Measurements from ENCODE around the gene PDGFB.

The PDGFB gene

DNA sequence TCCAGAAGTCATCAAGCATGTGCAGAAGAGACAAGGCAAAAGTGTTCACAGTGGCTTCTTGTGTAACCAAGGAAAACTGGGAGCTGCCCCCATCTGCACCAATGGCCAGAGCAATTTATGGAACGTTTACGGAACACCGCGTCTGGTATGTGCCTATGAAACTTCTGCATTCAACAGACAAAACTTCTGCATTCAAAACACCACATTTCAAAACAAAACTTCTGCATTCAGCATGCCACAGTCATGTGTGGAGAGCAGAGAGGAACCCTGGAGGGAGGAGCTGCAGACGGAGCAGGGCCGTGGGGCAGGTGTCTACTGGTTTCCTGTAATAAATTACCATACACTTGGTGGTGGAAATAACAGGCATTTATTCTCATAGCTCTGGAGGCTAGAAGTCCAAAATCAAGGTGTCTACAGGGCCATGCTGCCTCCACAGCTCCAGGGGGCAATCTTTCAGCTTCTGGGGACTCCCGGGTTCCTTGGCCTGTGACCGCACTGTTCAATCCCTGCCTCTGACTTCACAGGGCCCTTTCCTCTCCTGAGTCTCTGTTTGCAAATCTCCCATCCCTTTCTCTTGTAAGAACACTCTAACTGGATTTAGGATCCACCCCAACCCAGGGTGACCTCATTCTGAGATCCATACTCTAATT lies 42.4 kb upstream of the PDGFB start:
- H3K36me3 ChIP-seq (replicated peaks; ENCODE audit: insufficient read depth, low read length) = no peaks in the 10 kb centered on the region
- peak overlapping the region; percentile 49; the same call in 1 of the 2 replicates for H3K4me2 ChIP-seq (ENCODE audit: low read depth, low read length)
- no peaks in the 10 kb centered on the region for H3K9me2 ChIP-seq (replicated peaks; ENCODE audit: insufficient read depth, low read length)
- H3K4me3 ChIP-seq (ENCODE audit: low read length) = no peak overlapping the region
- DNase-seq = peak; percentile 41
- 0 out of 2 replicates have a peak, but pooled peaks cover 7% of the 10 kb centered on the region for H3K4me1 ChIP-seq (ENCODE audit: low read length)
- H3K9me3 ChIP-seq (replicated peaks; ENCODE audit: insufficient read depth, low read length) = no peaks in the 10 kb centered on the region
- no peaks in the 10 kb centered on the region for H3F3A ChIP-seq (ENCODE audit: insufficient read depth, low read length)
- TF ChIP-seq EZH2phosphoT487 (IDR thresholded peaks at IDR 0.05; ENCODE audit: low read length) (no peak), EZH2 (optimal IDR thresholded peaks at IDR 0.05; ENCODE audit: low read depth, low read length) (no peak)
- TF ChIP-seq, protein P1, sequence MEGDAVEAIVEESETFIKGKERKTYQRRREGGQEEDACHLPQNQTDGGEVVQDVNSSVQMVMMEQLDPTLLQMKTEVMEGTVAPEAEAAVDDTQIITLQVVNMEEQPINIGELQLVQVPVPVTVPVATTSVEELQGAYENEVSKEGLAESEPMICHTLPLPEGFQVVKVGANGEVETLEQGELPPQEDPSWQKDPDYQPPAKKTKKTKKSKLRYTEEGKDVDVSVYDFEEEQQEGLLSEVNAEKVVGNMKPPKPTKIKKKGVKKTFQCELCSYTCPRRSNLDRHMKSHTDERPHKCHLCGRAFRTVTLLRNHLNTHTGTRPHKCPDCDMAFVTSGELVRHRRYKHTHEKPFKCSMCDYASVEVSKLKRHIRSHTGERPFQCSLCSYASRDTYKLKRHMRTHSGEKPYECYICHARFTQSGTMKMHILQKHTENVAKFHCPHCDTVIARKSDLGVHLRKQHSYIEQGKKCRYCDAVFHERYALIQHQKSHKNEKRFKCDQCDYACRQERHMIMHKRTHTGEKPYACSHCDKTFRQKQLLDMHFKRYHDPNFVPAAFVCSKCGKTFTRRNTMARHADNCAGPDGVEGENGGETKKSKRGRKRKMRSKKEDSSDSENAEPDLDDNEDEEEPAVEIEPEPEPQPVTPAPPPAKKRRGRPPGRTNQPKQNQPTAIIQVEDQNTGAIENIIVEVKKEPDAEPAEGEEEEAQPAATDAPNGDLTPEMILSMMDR (IDR thresholded peaks at IDR 0.05; ENCODE audit: low read length) = no peak
- H3K79me2 ChIP-seq (ENCODE audit: low read length) = no peaks in the 10 kb centered on the region
- no peak overlapping the region for H3K9ac ChIP-seq (ENCODE audit: low read length)
- peak overlapping the region; percentile 20; the same call in 1 of the 2 replicates for H3K27ac ChIP-seq (ENCODE audit: low read length)
- H4K20me1 ChIP-seq (ENCODE audit: insufficient read depth, low read length) = no peaks in the 10 kb centered on the region
- no peaks in the 10 kb centered on the region for H3K27me3 ChIP-seq (replicated peaks; ENCODE audit: insufficient read depth, low read length)
- H2AFZ ChIP-seq (ENCODE audit: low read length) = peak overlapping the region; percentile 44

DNA sequence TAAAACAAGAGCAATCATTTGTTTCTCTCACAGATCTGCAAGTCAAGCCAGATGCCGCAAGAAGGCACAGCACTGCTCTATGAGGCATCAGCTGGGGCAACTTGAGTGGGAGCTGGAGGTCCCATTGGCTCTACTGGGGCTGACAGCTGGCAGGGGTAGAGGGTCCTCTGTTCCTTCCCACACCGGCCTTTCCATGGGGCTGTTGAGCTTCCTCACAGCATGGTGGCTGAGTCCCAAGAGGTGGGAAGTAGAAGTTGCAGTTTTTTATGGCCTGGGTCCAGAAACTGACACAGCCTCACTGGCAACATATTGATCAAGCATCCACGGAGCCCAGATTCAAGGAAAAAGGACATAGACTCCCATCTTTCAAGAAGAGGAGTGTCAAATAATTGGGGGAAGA lies 40.2 kb upstream of the PDGFB start:
- no peaks in the 10 kb centered on the region for H3K27me3 ChIP-seq (replicated peaks; ENCODE audit: insufficient read depth, low read length)
- H3K27ac ChIP-seq (ENCODE audit: low read length) = no peak overlapping the region
- H3K4me1 ChIP-seq (ENCODE audit: low read length) = 0 out of 2 replicates have a peak, but pooled peaks cover 7% of the 10 kb centered on the region
- no peaks in the 10 kb centered on the region for H3K9me2 ChIP-seq (replicated peaks; ENCODE audit: insufficient read depth, low read length)
- no peak overlapping the region for H2AFZ ChIP-seq (ENCODE audit: low read length)
- no peak overlapping the region for H3K4me3 ChIP-seq (ENCODE audit: low read length)
- no peak for DNase-seq
- H3F3A ChIP-seq (ENCODE audit: insufficient read depth, low read length) = no peaks in the 10 kb centered on the region
- no peak overlapping the region for H3K4me2 ChIP-seq (ENCODE audit: low read depth, low read length)
- H4K20me1 ChIP-seq (ENCODE audit: insufficient read depth, low read length) = no peaks in the 10 kb centered on the region
- H3K79me2 ChIP-seq (ENCODE audit: low read length) = no peaks in the 10 kb centered on the region
- no peak for TF ChIP-seq EZH2 (optimal IDR thresholded peaks at IDR 0.05; ENCODE audit: low read depth, low read length)
- TF ChIP-seq EZH2phosphoT487 (IDR thresholded peaks at IDR 0.05; ENCODE audit: low read length) = no peak
- TF ChIP-seq, protein P1 (IDR thresholded peaks at IDR 0.05; ENCODE audit: low read length) = no peak
- H3K9me3 ChIP-seq (replicated peaks; ENCODE audit: insufficient read depth, low read length) = no peaks in the 10 kb centered on the region
- H3K36me3 ChIP-seq (replicated peaks; ENCODE audit: insufficient read depth, low read length) = no peaks in the 10 kb centered on the region
- no peak overlapping the region for H3K9ac ChIP-seq (ENCODE audit: low read length)

DNA sequence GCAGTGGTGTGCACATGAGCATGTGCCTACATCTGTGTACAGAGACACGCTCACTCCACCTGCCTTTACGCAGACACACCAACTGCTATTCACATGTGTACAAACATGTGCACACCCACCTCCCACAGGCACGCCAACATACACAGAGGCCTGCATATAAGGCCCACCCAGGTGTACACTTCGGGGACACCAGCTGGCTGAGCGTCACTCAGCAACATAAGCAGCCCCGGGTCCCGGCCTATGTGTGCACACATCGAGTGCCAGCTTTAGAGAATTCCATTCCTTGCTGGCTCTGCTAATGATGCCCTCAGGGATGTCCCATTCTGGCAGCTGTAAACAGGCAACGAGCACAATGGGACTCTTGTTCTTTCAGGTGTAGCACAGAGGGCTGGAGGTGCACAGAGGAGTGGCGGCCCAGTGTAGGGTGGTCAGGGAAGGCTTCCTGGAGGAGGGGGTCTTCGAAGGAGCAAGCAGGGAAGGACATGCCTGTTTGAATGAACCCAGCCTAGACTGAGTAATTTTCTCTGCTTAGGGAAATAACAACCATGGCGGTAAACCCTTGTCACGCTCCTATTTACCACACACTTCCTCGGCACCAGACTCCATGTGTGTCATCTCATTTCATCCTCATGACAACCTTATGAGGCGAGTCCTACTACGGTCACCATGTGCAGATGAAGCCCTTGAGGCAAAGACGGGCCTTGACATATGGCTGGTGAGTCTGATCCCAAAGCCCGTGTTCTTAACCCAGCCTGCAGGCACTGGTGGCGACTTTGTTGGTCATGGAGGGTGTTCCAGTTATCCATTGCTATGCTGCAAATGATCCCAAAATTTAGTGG lies 39.6 kb upstream of the PDGFB start:
- Histone ChIP-seq H3K4me2 (ENCODE audit: low read depth, low read length) (no peak overlapping the region), H3K27me3 (replicated peaks; ENCODE audit: insufficient read depth, low read length) (no peaks in the 10 kb centered on the region), H3K4me1 (ENCODE audit: low read length) (0 out of 2 replicates have a peak, but pooled peaks cover 7% of the 10 kb centered on the region), H3K79me2 (ENCODE audit: low read length) (no peaks in the 10 kb centered on the region), H3K4me3 (ENCODE audit: low read length) (no peak overlapping the region), H3K27ac (ENCODE audit: low read length) (no peak overlapping the region), H3F3A (ENCODE audit: insufficient read depth, low read length) (no peaks in the 10 kb centered on the region), H4K20me1 (ENCODE audit: insufficient read depth, low read length) (no peaks in the 10 kb centered on the region), H2AFZ (ENCODE audit: low read length) (no peak overlapping the region), H3K36me3 (replicated peaks; ENCODE audit: insufficient read depth, low read length) (no peaks in the 10 kb centered on the region), H3K9me3 (replicated peaks; ENCODE audit: insufficient read depth, low read length) (no peaks in the 10 kb centered on the region), H3K9me2 (replicated peaks; ENCODE audit: insufficient read depth, low read length) (no peaks in the 10 kb centered on the region), H3K9ac (ENCODE audit: low read length) (no peak overlapping the region)
- no peak for TF ChIP-seq EZH2phosphoT487 (IDR thresholded peaks at IDR 0.05; ENCODE audit: low read length)
- TF ChIP-seq, protein P1 (IDR thresholded peaks at IDR 0.05; ENCODE audit: low read length) = no peak
- DNase-seq = no peak

All from MM.1S (cell line).